Keratinocyte (primary cell): Measurements from ENCODE around the gene PAX7. TPM values are rescaled to one million over a fixed set of nuclear protein-coding genes. Genes with fewer than 3 reads are reported as not detected.

Experiments
- DNase-seq: peaks from one replicate; pipeline ENCODE4 v3.0.0-alpha.2; 2011; ENCODE audit warnings: low read depth, missing footprints, low spot score
- FAIRE-seq: peaks from 2 replicates; lab custom pipeline; 2011; peaks lifted over from hg19 to GRCh38; lab: Jason Lieb, UNC
- H2AFZ ChIP-seq: 2 replicates; pipeline ENCODE4 v1.6.0; 2012; ENCODE audit warnings: low read length, control low read depth, inconsistent platforms; ENCODE audit not compliant: control insufficient read depth
- H3K27ac ChIP-seq: 2 replicates; pipeline ENCODE4 v1.5.1; 2011; ENCODE audit warnings: low read length; ENCODE audit not compliant: control insufficient read depth, insufficient read depth
- H3K27me3 ChIP-seq: 3 replicates; pipeline ENCODE4 v1.6.0; 2011; ENCODE audit warnings: low read length; ENCODE audit not compliant: control insufficient read depth, insufficient read depth; ENCODE audit errors: extremely low read depth
- H3K36me3 ChIP-seq, 2 experiments: 2 replicates in 1 of 2; 3 replicates in 1 of 2; pipeline ENCODE4 v1.5.1; 2011; ENCODE audit warnings: low read length in 2 of 2, mild to moderate bottlenecking in 1 of 2; ENCODE audit not compliant: control insufficient read depth in 2 of 2, insufficient read depth in 2 of 2; ENCODE audit errors: extremely low read depth in 1 of 2
- H3K4me1 ChIP-seq: 3 replicates; pipeline ENCODE4 v1.5.1; 2011; ENCODE audit warnings: low read length; ENCODE audit not compliant: control insufficient read depth, insufficient read depth; ENCODE audit errors: extremely low read depth
- H3K4me2 ChIP-seq: 3 replicates; pipeline ENCODE4 v1.6.0; 2011; ENCODE audit warnings: low read depth, low read length; ENCODE audit not compliant: control insufficient read depth, insufficient read depth; ENCODE audit errors: extremely low read depth
- H3K4me3 ChIP-seq, 3 experiments: fragments of 200-600 bp in 1 of 3; sonication (generic) in 1 of 3; 2 replicates in 2 of 3; 3 replicates in 1 of 3; pipeline ENCODE4 v1.5.1; 2011 to 2016; ENCODE audit warnings: low read length in 3 of 3, mild to moderate bottlenecking in 3 of 3, control low read depth in 2 of 3, inconsistent platforms in 1 of 3, low read depth in 1 of 3, mixed read lengths in 1 of 3, mixed run types in 1 of 3, moderate library complexity in 1 of 3; ENCODE audit not compliant: control insufficient read depth in 2 of 3, insufficient read depth in 2 of 3; ENCODE audit errors: extremely low read depth in 1 of 3
- H3K79me2 ChIP-seq: 2 replicates; pipeline ENCODE4 v1.6.0; 2012; ENCODE audit warnings: low read length; ENCODE audit not compliant: control insufficient read depth, insufficient read depth
- H3K9ac ChIP-seq: 3 replicates; pipeline ENCODE4 v1.6.0; 2011; ENCODE audit warnings: low read length; ENCODE audit not compliant: control insufficient read depth, insufficient read depth; ENCODE audit errors: extremely low read depth
- H3K9me1 ChIP-seq: 3 replicates; pipeline ENCODE4 v1.6.0; 2011; ENCODE audit warnings: low read length; ENCODE audit not compliant: control insufficient read depth, insufficient read depth; ENCODE audit errors: extremely low read depth
- H3K9me3 ChIP-seq: 2 replicates; pipeline ENCODE4 v1.5.1; 2012; ENCODE audit warnings: low read depth, low read length; ENCODE audit not compliant: control insufficient read depth
- H4K20me1 ChIP-seq: 3 replicates; pipeline ENCODE4 v1.6.0; 2011; ENCODE audit warnings: low read length; ENCODE audit not compliant: control insufficient read depth, insufficient read depth; ENCODE audit errors: extremely low read depth
- EZH2 ChIP-seq: IDR thresholded peaks from one replicate; pipeline ENCODE4 v1.6.1; 2012; ENCODE audit warnings: inconsistent platforms, mild to moderate bottlenecking, low read length, moderate library complexity
- dilution Hi-C: fragments of 300-500 bp; cut with MboI; formaldehyde crosslinking; loops from one replicate; pipeline ENCODE4 v1.7.0; 2020; ENCODE audit warnings: low sequenced_read_pairs; ENCODE audit not compliant: extremely low pct_ligation_motif_present
- polyA plus RNA-seq, 5 experiments: library from polyadenylated mRNA; depleted of rRNA in 3 of 5; stranded (reverse) in 3 of 5; stranded (forward) in 1 of 5; unstranded in 1 of 5; fragments of >200 nt; gene quantifications; 1 replicate in 1 of 5; 2 replicates in 3 of 5; 3 replicates in 1 of 5; pipeline versions ENCODE4 v1.2.1 to v1.2.3, GENCODE V29; 2011 to 2012; ENCODE audit warnings: missing spikeins in 2 of 5, low read depth in 1 of 5, low replicate concordance in 1 of 5
- TF ChIP-seq, protein P1 (sequence below), 3 experiments: IDR thresholded peaks in 1 of 3; conservative IDR thresholded peaks in 1 of 3; optimal IDR thresholded peaks in 1 of 3; 2 replicates in 2 of 3; 3 replicates in 1 of 3; pipeline versions ENCODE3 to v1.5.1; 2011; ENCODE audit warnings: low read length in 3 of 3, mild to moderate bottlenecking in 3 of 3, moderate library complexity in 2 of 3, control low read depth in 1 of 3, inconsistent platforms in 1 of 3; ENCODE audit not compliant: insufficient read depth in 2 of 3; ENCODE audit errors: extremely low read depth in 1 of 3

Gene PAX7
- polyA plus RNA-seq, 1 donor (not counting 4 experiments of a cell fraction or from before 2014, with no cell fraction given) = not detected

GRCh38 chr1:18673976-18674375 lies 43.3 kb downstream of the PAX7 start:
- no peak for TF ChIP-seq EZH2
- TF ChIP-seq, protein P1, sequence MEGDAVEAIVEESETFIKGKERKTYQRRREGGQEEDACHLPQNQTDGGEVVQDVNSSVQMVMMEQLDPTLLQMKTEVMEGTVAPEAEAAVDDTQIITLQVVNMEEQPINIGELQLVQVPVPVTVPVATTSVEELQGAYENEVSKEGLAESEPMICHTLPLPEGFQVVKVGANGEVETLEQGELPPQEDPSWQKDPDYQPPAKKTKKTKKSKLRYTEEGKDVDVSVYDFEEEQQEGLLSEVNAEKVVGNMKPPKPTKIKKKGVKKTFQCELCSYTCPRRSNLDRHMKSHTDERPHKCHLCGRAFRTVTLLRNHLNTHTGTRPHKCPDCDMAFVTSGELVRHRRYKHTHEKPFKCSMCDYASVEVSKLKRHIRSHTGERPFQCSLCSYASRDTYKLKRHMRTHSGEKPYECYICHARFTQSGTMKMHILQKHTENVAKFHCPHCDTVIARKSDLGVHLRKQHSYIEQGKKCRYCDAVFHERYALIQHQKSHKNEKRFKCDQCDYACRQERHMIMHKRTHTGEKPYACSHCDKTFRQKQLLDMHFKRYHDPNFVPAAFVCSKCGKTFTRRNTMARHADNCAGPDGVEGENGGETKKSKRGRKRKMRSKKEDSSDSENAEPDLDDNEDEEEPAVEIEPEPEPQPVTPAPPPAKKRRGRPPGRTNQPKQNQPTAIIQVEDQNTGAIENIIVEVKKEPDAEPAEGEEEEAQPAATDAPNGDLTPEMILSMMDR (optimal IDR thresholded peaks at IDR 0.05 in 1 of 3, IDR thresholded peaks at IDR 0.05 in 1 of 3, conservative IDR thresholded peaks at IDR 0.05 in 1 of 3; ENCODE audit: extremely low read depth in 1 of 3, insufficient read depth in 2 of 3, low read length in 3 of 3) = peak; percentile 17 to 37 (median 30)
- Histone ChIP-seq H3K36me3 (no peaks in the 10 kb centered on the region), H3K27ac (no peak overlapping the region), H3K9ac (no peak overlapping the region), H3K9me3 (no peaks in the 10 kb centered on the region), H3K4me3 (no peak overlapping the region), H3K4me2 (no peak overlapping the region), H3K27me3 (peaks cover 4% of the 10 kb centered on the region), H3K4me1 (peaks cover 21% of the 10 kb centered on the region), H3K79me2 (no peaks in the 10 kb centered on the region), H2AFZ (no peak overlapping the region), H4K20me1 (no peaks in the 10 kb centered on the region), H3K9me1 (no peaks in the 10 kb centered on the region)
- DNase-seq (no peak), FAIRE-seq (no peak)
- dilution Hi-C loops = no loop called here

DNA sequence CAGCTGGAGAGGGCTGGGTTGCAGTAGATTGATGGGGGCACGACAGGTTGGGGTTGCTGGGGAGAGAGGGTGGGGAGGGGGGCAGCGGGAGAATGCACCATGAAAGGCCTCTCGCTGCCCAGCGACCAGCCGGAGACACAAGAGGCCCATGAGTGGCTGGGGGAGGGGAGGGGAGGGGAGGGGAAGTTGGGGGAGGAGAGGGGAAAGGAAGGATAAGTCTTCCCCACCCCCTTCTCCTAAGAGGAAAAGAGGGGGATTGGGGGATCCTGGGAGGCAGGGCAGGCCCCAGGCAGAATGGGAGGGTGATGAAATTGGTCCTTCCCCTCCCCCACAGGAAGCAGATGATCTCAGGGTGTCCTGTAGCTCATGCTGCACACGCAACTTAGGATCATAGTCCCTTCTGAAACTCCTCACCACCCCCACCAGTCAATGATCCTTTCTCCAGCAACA lies 45.7 kb downstream of the PAX7 start:
- Histone ChIP-seq H3K9me3 (no peaks in the 10 kb centered on the region), H3K79me2 (no peaks in the 10 kb centered on the region), H2AFZ (no peak overlapping the region), H3K9ac (no peak overlapping the region), H4K20me1 (no peaks in the 10 kb centered on the region), H3K36me3 (no peaks in the 10 kb centered on the region), H3K4me1 (no peaks in the 10 kb centered on the region), H3K27ac (no peak overlapping the region), H3K9me1 (no peaks in the 10 kb centered on the region), H3K4me3 (no peak overlapping the region), H3K27me3 (peaks cover 8% of the 10 kb centered on the region), H3K4me2 (no peak overlapping the region)
- DNase-seq = no peak
- TF ChIP-seq EZH2 = no peak
- TF ChIP-seq, protein P1 (optimal IDR thresholded peaks at IDR 0.05 in 1 of 3, IDR thresholded peaks at IDR 0.05 in 1 of 3, conservative IDR thresholded peaks at IDR 0.05 in 1 of 3; ENCODE audit: extremely low read depth in 1 of 3, insufficient read depth in 2 of 3, low read length in 3 of 3) = no peak
- dilution Hi-C loops = no loop called here
- FAIRE-seq = no peak
